Hair follicle dermal papilla cell (primary cell): Measurements from ENCODE around the gene BCORL1. TPM values are rescaled to one million over a fixed set of nuclear protein-coding genes. Genes with fewer than 3 reads are reported as not detected.

Source experiments
- total RNA-seq: library from RNA; depleted of rRNA; stranded (reverse); fragments of >200 nt; gene quantifications from 2 replicates; pipeline ENCODE4 v1.2.3, GENCODE V29; 2012

Gene BCORL1
- 1.9 and 2.3 TPM in 2 replicates for total RNA-seq

GRCh38 chrX:129982300-129983251, at the start of gene BCORL1:
Gene BCORL1, plus strand, starts transcription at chrX:129982635. Its CDS starts 22,597 bp downstream, at chrX:130005232.

Other genes with a start within 250 kb of the BCORL1 start
- gene XPNPEP2, start 243.7 kb upstream of the BCORL1 start, total RNA-seq = 6.0 and 9.9 TPM in 2 replicates
- not detected in 2 replicates for gene SASH3, start 202.7 kb upstream of the BCORL1 start, total RNA-seq
- gene ZDHHC9, start 138.7 kb upstream of the BCORL1 start, total RNA-seq = 41.9 and 45.6 TPM in 2 replicates
- gene UTP14A, start 76.5 kb upstream of the BCORL1 start, total RNA-seq = 17.4 and 18.0 TPM in 2 replicates
- 20.6 and 21.1 TPM in 2 replicates for gene ELF4, start 127.9 kb downstream of the BCORL1 start, total RNA-seq
- gene AIFM1, start 183.2 kb downstream of the BCORL1 start, total RNA-seq = 9.1 and 11.4 TPM in 2 replicates
- 0.49 and 0.65 TPM in 2 replicates for gene RAB33A, start 189.3 kb downstream of the BCORL1 start, total RNA-seq